Ascending aorta (tissue), 2 donors: ENCODE results near the gene SUSD2. TPM values are rescaled to one million over a fixed set of nuclear protein-coding genes. Genes with fewer than 3 reads are reported as not detected.
"Not testable (repeated sequence)": the region's sequence is repeated elsewhere in the genome, so short reads cannot be mapped to it uniquely, and the experiment has no call there.

Experiments used
- DNase-seq, 2 donors: peaks; one replicate each; pipeline ENCODE4 v3.0.0-alpha.2; 2019; ENCODE audit warnings: low spot score in 2 of 2
- H3K27ac ChIP-seq, 2 donors: fragments of 200-600 bp; sonication (generic); one replicate each; pipeline ENCODE4 v1.5.1; 2016 to 2017; ENCODE audit warnings: mild to moderate bottlenecking in 1 of 2
- H3K27me3 ChIP-seq: fragments of 200-600 bp; sonication (generic); one replicate; pipeline ENCODE4 v1.5.1; 2017
- H3K36me3 ChIP-seq, 2 donors: fragments of 200-600 bp; sonication (generic); one replicate each; pipeline ENCODE4 v1.5.1; 2016
- H3K4me1 ChIP-seq, 2 donors: fragments of 200-600 bp; sonication (generic); one replicate each; pipeline ENCODE4 v1.5.1; 2016 to 2017; ENCODE audit warnings: mild to moderate bottlenecking in 1 of 2
- H3K4me3 ChIP-seq, 2 donors: fragments of 200-600 bp; sonication (generic); one replicate each; pipeline ENCODE4 v1.5.1; 2016 to 2017; ENCODE audit warnings: mild to moderate bottlenecking in 1 of 2
- H3K9me3 ChIP-seq, 2 donors: fragments of 200-600 bp; sonication (generic); one replicate each; pipeline ENCODE4 v1.5.1; 2016
- intact Hi-C: fragments of 100-400 bp; cut with DNase I; formaldehyde crosslinking; loops from one replicate; pipeline ENCODE4 v1.15.1; 2023
- total RNA-seq: library from RNA; depleted of rRNA; stranded (reverse); fragments of >200 nt; gene quantifications from one replicate; pipeline ENCODE4 v1.1.0, GENCODE V29; 2016
- TF ChIP-seq, protein P1 (sequence below), 3 experiments: fragments of 200-600 bp in 2 of 3; fragments of 450-650 bp in 1 of 3; sonication (generic) in 2 of 3; IDR thresholded peaks; one replicate each; pipeline ENCODE4 v1.5.1; 2016 to 2019; ENCODE audit warnings: antibody characterized with exemption in 3 of 3, mild to moderate bottlenecking in 1 of 3, moderate library complexity in 1 of 3

SUSD2 gene
- total RNA-seq, 1 donor from 2014 or later, result 51.0 TPM

- TF ChIP-seq, protein P1, sequence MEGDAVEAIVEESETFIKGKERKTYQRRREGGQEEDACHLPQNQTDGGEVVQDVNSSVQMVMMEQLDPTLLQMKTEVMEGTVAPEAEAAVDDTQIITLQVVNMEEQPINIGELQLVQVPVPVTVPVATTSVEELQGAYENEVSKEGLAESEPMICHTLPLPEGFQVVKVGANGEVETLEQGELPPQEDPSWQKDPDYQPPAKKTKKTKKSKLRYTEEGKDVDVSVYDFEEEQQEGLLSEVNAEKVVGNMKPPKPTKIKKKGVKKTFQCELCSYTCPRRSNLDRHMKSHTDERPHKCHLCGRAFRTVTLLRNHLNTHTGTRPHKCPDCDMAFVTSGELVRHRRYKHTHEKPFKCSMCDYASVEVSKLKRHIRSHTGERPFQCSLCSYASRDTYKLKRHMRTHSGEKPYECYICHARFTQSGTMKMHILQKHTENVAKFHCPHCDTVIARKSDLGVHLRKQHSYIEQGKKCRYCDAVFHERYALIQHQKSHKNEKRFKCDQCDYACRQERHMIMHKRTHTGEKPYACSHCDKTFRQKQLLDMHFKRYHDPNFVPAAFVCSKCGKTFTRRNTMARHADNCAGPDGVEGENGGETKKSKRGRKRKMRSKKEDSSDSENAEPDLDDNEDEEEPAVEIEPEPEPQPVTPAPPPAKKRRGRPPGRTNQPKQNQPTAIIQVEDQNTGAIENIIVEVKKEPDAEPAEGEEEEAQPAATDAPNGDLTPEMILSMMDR (IDR thresholded peaks at IDR 0.05), result no peak
- H3K4me3 ChIP-seq, result no peak overlapping the region
- H3K4me1 ChIP-seq, result peaks cover 10 to 25% of the 10 kb centered on the region in 2 donors
- H3K36me3 ChIP-seq, result no peaks in the 10 kb centered on the region
- H3K9me3 ChIP-seq, result no peaks in the 10 kb centered on the region
- H3K27me3 ChIP-seq, result no peaks in the 10 kb centered on the region
- DNase-seq, result no peak
- intact Hi-C loops, result loop anchor here (5.0 kb wide), 1 partner anchor 52 kb away; no protein-coding TSS in a partner anchor
- H3K27ac ChIP-seq, result no peak overlapping the region
Measured at GRCh38 chr22:24209687-24210086, 28.4 kb downstream of the SUSD2 start.

DNA sequence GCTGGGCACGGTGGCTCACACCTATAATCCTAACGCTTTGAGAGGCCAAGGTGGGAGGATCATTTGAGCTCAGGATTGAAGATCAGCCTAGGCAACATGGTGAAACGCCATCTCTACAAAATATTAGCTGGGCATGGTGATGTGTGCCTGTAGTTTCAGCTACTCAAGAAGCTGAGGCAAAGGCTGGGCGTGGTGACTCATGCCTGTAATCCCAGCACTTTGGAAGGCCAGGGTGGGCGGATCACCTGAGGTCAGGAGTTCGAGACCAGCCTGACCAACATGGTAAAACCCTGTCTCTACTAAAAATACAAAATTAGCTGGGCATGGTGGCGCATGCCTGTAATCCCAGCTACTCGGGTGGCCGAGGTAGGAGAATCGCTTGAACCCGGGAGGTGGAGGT lies 29.1 kb downstream of the SUSD2 start:
- H3K4me3 ChIP-seq, H3K27ac ChIP-seq, intact Hi-C loops, H3K36me3 ChIP-seq, DNase-seq, H3K9me3 ChIP-seq, H3K27me3 ChIP-seq: not testable (repeated sequence)
- H3K4me1 ChIP-seq, result peaks cover 10 to 25% of the 10 kb centered on the region in 2 donors

DNA sequence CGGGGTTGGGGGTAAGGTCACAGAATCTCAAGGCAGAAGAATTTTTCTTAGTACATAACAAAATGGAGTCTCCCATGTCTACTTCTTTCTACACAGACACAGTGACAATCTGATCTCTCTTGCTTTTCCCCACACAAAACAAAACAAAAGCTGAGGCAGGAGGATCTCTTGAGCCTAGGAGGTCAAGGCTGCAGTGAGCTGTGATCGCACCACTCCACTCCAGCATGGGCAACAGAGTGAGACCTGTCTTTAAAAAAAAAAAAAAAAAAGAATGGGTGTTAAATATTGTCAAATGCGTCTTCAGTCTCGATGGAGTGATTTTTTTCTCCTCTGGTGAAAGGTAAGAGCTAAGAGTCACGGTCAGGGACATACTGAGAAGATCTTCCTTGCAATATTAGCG lies 30.4 kb downstream of the SUSD2 start:
- intact Hi-C loops, H3K9me3 ChIP-seq: not testable (repeated sequence)

GRCh38 chr22:24213111-24213510 lies 31.8 kb downstream of the SUSD2 start:
- intact Hi-C loops, H3K4me1 ChIP-seq, H3K9me3 ChIP-seq, H3K27me3 ChIP-seq, DNase-seq, H3K27ac ChIP-seq, H3K4me3 ChIP-seq, H3K36me3 ChIP-seq: not testable (repeated sequence)

More for the DNA sequence above, 30.4 kb downstream of the SUSD2 start:
- not testable (repeated sequence) for H3K27ac ChIP-seq, H3K27me3 ChIP-seq, H3K4me3 ChIP-seq, DNase-seq, H3K36me3 ChIP-seq
- H3K4me1 ChIP-seq, result peaks cover 10 to 16% of the 10 kb centered on the region in 2 donors

- H3K9me3 ChIP-seq, result no peaks in the 10 kb centered on the region
- H3K27ac ChIP-seq, result no peak overlapping the region
- no peaks in the 10 kb centered on the region for H3K4me1 ChIP-seq
- TF ChIP-seq, protein P1 (IDR thresholded peaks at IDR 0.05), result no peak
- H3K36me3 ChIP-seq, result peaks cover 0 to 5% of the 10 kb centered on the region in 2 donors
- no peak overlapping the region for H3K4me3 ChIP-seq
- DNase-seq, result no peak
- intact Hi-C loops, result no loop called here
- no peaks in the 10 kb centered on the region for H3K27me3 ChIP-seq
Measured at GRCh38 chr22:24214467-24215285, 33.4 kb downstream of the SUSD2 start.

DNA sequence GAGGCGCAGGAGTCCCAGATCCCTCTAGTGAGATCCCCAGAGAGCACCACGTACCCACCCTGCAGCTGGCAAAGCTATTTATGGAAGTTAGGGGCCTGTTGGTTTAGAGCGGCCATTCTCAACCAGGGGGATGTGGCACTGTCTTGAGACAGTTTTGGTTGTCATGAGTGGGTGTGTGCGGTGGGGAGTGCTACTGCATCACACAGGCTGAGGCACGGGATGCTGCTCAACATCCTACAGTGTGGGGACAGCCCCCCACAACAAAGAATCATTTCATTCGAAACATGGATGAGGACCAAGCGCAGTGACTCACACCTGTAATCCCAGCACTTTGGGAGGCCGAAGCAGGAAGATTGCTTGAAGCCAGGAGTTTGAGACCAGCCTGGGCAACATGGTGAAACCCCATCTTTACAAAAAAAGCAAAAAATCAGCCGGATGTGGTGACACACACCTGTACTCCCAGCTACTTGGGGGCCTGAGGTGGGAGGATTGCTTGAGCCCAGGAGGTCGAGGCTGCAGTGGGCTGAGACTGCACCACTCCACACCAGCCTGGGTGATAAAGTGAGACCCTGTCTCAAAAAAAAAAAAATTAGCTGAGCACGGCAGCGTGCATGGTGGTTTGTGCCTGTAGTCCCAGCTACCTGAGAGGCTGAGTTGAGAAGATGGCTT lies 35.4 kb downstream of the SUSD2 start:
- Histone ChIP-seq H3K9me3 (no peaks in the 10 kb centered on the region), H3K4me1 (no peaks in the 10 kb centered on the region), H3K36me3 (peaks cover 0 to 12% of the 10 kb centered on the region in 2 donors), H3K27ac (no peak overlapping the region), H3K4me3 (no peak overlapping the region), H3K27me3 (no peaks in the 10 kb centered on the region)
- DNase-seq, result no peak
- TF ChIP-seq, protein P1 (IDR thresholded peaks at IDR 0.05), result no peak
- intact Hi-C loops, result no loop called here

GRCh38 chr22:24217384-24217783 lies 36.1 kb downstream of the SUSD2 start:
- H3K9me3 ChIP-seq, result no peaks in the 10 kb centered on the region
- TF ChIP-seq, protein P1 (IDR thresholded peaks at IDR 0.05), result no peak
- peaks cover 0 to 12% of the 10 kb centered on the region in 2 donors for H3K36me3 ChIP-seq
- no peaks in the 10 kb centered on the region for H3K27me3 ChIP-seq
- H3K4me1 ChIP-seq, result no peaks in the 10 kb centered on the region
- no peak for DNase-seq
- intact Hi-C loops, result no loop called here
- no peak overlapping the region for H3K4me3 ChIP-seq
- no peak overlapping the region for H3K27ac ChIP-seq
